Loucy (cell line): Measurements from ENCODE around the gene LRP3.

ENCODE experiments used
- CTCF ChIP-seq: fragments of 200-600 bp; sonication (generic); conservative IDR thresholded peaks from 2 replicates; pipeline ENCODE4 v1.5.1; 2014; ENCODE audit warnings: mild to moderate bottlenecking, antibody characterized with exemption, low read length
- EZH2phosphoT487 ChIP-seq: fragments of 200-600 bp; IDR thresholded peaks from 2 replicates; pipeline ENCODE4 v1.6.1; 2018; ENCODE audit warnings: antibody characterized with exemption, mild to moderate bottlenecking, moderate library complexity, borderline replicate concordance

GRCh38 chr19:33194886-33195644 lies 935 bp downstream of the LRP3 start:
- TF ChIP-seq CTCF (no peak), EZH2phosphoT487 (no peak)
